ENCODE data around the gene CUBN. TPM values are rescaled to one million over a fixed set of nuclear protein-coding genes. Genes with fewer than 3 reads are reported as not detected.
A peak's percentile ranks its signal among the peaks of the same experiment; 100 is the strongest.

The CUBN gene
- total and polyA plus RNA-seq, 2 of the 13 experiments (the other 11 are each of a cell fraction or from before 2014, with no cell fraction given) = 0.27 to 0.32 TPM

DNA sequence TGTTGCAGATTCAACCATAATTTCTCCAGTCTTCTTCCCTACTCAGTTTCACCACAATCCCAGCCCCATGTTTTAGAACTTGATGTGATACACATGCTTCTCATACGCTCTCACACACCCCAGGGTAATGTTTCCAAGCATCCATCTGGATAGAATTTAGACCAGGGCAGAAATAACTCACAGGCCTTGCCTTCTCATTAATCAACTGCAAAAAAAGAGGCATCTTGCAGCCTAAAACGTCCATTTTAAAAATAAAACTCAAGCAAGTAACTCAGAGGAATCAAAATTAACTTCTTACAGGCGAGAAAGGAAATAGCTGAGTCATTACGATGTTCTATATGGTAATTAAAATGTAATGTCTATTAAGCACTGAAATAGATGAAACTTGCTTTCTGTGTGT, 185.2 kb downstream of the CUBN start:
- ATAC-seq (no peak), DNase-seq (ENCODE audit: low spot score) (no peak), FAIRE-seq (no peak)
- H3K36me3 ChIP-seq (replicated peaks in 1 of 2; ENCODE audit: control insufficient read depth in 1 of 2, insufficient read depth in 2 of 2, low read length in 2 of 2) = no peaks in the 10 kb centered on the region
- no TSS peak for BruUV-seq (replicated peaks)
- in situ Hi-C loops (cut with HindIII; ENCODE audit: extremely low pct_ligation_motif_present, low pct_unique_long_range_greater_than_20kb) (no loop called here), intact Hi-C loops (cut with micrococcal nuclease; ENCODE audit: unreplicated experiment) (no loop called here)
- POLR2A ChIA-PET = no interaction called here
- no peaks in the 10 kb centered on the region for H4K20me1 ChIP-seq (ENCODE audit: insufficient read depth, low read length)
- no peaks in the 10 kb centered on the region for H3K4me1 ChIP-seq (ENCODE audit: insufficient read depth, low read length)
- TF ChIP-seq GABPA (IDR thresholded peaks at IDR 0.05; ENCODE audit: low read depth, low read length) (no peak), GABPA (CRISPR knock-in tag; IDR thresholded peaks at IDR 0.05; ENCODE audit: low read depth) (no peak), ZKSCAN5 (CRISPR knock-in tag; IDR thresholded peaks at IDR 0.05) (no peak), GPN1 (CRISPR knock-in tag; IDR thresholded peaks at IDR 0.05; ENCODE audit: borderline replicate concordance) (no peak), MYC (CRISPR knock-in tag; IDR thresholded peaks at IDR 0.05; ENCODE audit: borderline replicate concordance) (no peak), ZNF7 (CRISPR knock-in tag; IDR thresholded peaks at IDR 0.05) (no peak), NFE2L2 (IDR thresholded peaks at IDR 0.05; ENCODE audit: low read length) (peak; percentile 62)
- TF ChIP-seq, protein P1, sequence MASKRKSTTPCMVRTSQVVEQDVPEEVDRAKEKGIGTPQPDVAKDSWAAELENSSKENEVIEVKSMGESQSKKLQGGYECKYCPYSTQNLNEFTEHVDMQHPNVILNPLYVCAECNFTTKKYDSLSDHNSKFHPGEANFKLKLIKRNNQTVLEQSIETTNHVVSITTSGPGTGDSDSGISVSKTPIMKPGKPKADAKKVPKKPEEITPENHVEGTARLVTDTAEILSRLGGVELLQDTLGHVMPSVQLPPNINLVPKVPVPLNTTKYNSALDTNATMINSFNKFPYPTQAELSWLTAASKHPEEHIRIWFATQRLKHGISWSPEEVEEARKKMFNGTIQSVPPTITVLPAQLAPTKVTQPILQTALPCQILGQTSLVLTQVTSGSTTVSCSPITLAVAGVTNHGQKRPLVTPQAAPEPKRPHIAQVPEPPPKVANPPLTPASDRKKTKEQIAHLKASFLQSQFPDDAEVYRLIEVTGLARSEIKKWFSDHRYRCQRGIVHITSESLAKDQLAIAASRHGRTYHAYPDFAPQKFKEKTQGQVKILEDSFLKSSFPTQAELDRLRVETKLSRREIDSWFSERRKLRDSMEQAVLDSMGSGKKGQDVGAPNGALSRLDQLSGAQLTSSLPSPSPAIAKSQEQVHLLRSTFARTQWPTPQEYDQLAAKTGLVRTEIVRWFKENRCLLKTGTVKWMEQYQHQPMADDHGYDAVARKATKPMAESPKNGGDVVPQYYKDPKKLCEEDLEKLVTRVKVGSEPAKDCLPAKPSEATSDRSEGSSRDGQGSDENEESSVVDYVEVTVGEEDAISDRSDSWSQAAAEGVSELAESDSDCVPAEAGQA (IDR thresholded peaks at IDR 0.05; ENCODE audit: low read depth) = no peak
- TF ChIP-seq, protein P1 (CRISPR knock-in tag; IDR thresholded peaks at IDR 0.05; ENCODE audit: borderline replicate concordance) = no peak
- 46% methylated on average over 4 of the region's 4 CpGs for WGBS (ENCODE audit: low lambda C conversion rate)
- H3K79me2 ChIP-seq (ENCODE audit: insufficient read depth, low read length) = no peaks in the 10 kb centered on the region
- H3K4me2 ChIP-seq (ENCODE audit: low read depth, low read length) = no peak overlapping the region
- H3K9ac ChIP-seq (ENCODE audit: insufficient read depth, low read depth, low read length) = no peak overlapping the region
- no peaks in the 10 kb centered on the region for H3K9me3 ChIP-seq (ENCODE audit: low read length)
- H2AFZ ChIP-seq (ENCODE audit: low read length) = no peak overlapping the region
- no peak overlapping the region for H3K27ac ChIP-seq (ENCODE audit: extremely low read length, insufficient read depth, low read length)
- H3K27me3 ChIP-seq (ENCODE audit: control insufficient read depth in 1 of 2, insufficient read depth in 2 of 2, low read length in 2 of 2) = no peaks in the 10 kb centered on the region
- CTCF ChIA-PET (ENCODE audit: low intra/inter-chr PET ratio, low total read pairs) = no interaction called here
- H3K4me3 ChIP-seq (replicated peaks in 1 of 3; ENCODE audit: insufficient read depth in 1 of 3, low read depth in 2 of 3, low read length in 3 of 3) = no peak overlapping the region
